K562 (cell line): ENCODE results near the gene DAGLA. TPM values are rescaled to one million over a fixed set of nuclear protein-coding genes. Genes with fewer than 3 reads are reported as not detected.

ENCODE experiments used
- ATAC-seq: fragments of 200-7000 bp; cut with Tn5 transposase; 3 replicates; pipeline ENCODE4 v1.9.1; 2020; ENCODE audit warnings: moderate library complexity
- BruUV-seq: library from RNA; stranded (reverse); fragments of 400-500 nt; replicated peaks from 2 replicates; lab custom pipeline; 2021; lab: Mats Ljungman, UMichigan
- CTCF ChIA-PET: fragments of 300-600 bp; formaldehyde crosslinking; extraction: SDS; loops from one replicate; lab custom pipeline; 2021; ENCODE audit warnings: low intra/inter-chr PET ratio; lab: Yijun Ruan, JAX
- POLR2A ChIA-PET: fragments of 300-600, 350-650 bp; sonication (Branson Sonifier 250); formaldehyde crosslinking; extraction: SDS; loops from one replicate; lab custom pipeline; 2021; ENCODE audit warnings: antibody characterized with exemption, inconsistent platforms; lab: Yijun Ruan, JAX
- DNase-seq, 4 experiments: peaks; one replicate each; pipeline versions ENCODE4 v3.0.0 to v3.0.0-alpha.2; 2011 to 2018; ENCODE audit warnings: low spot score in 3 of 4, mixed read lengths in 3 of 4; ENCODE audit errors: extremely low read depth in 1 of 4
- FAIRE-seq: peaks from 2 replicates; lab custom pipeline; 2011; peaks lifted over from hg19 to GRCh38; lab: Jason Lieb, UNC
- H2AFZ ChIP-seq: 2 replicates; pipeline ENCODE4 v1.6.0; 2011; ENCODE audit warnings: low read depth, low read length, control low read depth, inconsistent platforms
- H3K27ac ChIP-seq: fragments of 200-600 bp; 3 replicates; pipeline ENCODE4 v1.8.0; 2011; ENCODE audit warnings: low read depth, mild to moderate bottlenecking, control low read depth, inconsistent platforms, low read length, moderate library complexity, mixed read lengths; ENCODE audit errors: extremely low read depth
- H3K27me3 ChIP-seq, 2 experiments: fragments of 300-600 bp in 1 of 2; 2 replicates in 1 of 2; 3 replicates in 1 of 2; pipeline versions ENCODE4 v1.6.0 to v1.8.0; 2011; ENCODE audit warnings: inconsistent platforms in 2 of 2, low read length in 2 of 2, mild to moderate bottlenecking in 1 of 2, mixed read lengths in 1 of 2, moderate library complexity in 1 of 2; ENCODE audit not compliant: control insufficient read depth in 2 of 2, insufficient read depth in 2 of 2
- H3K36me3 ChIP-seq: fragments of 300-600 bp; 3 replicates; pipeline ENCODE4 v1.8.0; 2011; ENCODE audit warnings: mild to moderate bottlenecking, low read length, inconsistent platforms; ENCODE audit not compliant: control insufficient read depth, insufficient read depth
- H3K4me1 ChIP-seq, 2 experiments: fragments of 200-600 bp in 1 of 2; replicated peaks in 1 of 2; 2 replicates in 1 of 2; 3 replicates in 1 of 2; pipeline versions ENCODE4 v1.5.1 to v1.8.0; 2011; ENCODE audit warnings: inconsistent platforms in 2 of 2, low read length in 2 of 2, mild to moderate bottlenecking in 1 of 2, mixed read lengths in 1 of 2, moderate library complexity in 1 of 2; ENCODE audit not compliant: control insufficient read depth in 2 of 2, insufficient read depth in 2 of 2
- H3K4me2 ChIP-seq: 2 replicates; pipeline ENCODE4 v1.6.1; 2011; ENCODE audit warnings: low read length, control low read depth, inconsistent platforms, mixed read lengths; ENCODE audit not compliant: insufficient read depth
- H3K4me3 ChIP-seq: fragments of 200-600 bp; sonication (generic), shearing (Covaris generic); 2 replicates; pipeline ENCODE4 v1.5.1; 2016; ENCODE audit warnings: control low read depth, inconsistent platforms
- H3K79me2 ChIP-seq: fragments of 200-600 bp; 3 replicates; pipeline ENCODE4 v1.8.0; 2011; ENCODE audit warnings: low read length, inconsistent platforms; ENCODE audit not compliant: control insufficient read depth, insufficient read depth
- H3K9ac ChIP-seq, 2 experiments: 2 replicates each; pipeline versions ENCODE4 v1.6.0 to v1.6.1; 2011; ENCODE audit warnings: low read depth in 2 of 2, low read length in 2 of 2, control low read depth in 1 of 2, inconsistent platforms in 1 of 2, mild to moderate bottlenecking in 1 of 2, mixed read lengths in 1 of 2; ENCODE audit not compliant: insufficient read depth in 1 of 2
- H3K9me1 ChIP-seq: one replicate; pipeline ENCODE4 v1.6.0; 2011; ENCODE audit warnings: inconsistent platforms, mild to moderate bottlenecking, low read length, moderate library complexity; ENCODE audit not compliant: control insufficient read depth, insufficient read depth
- H3K9me3 ChIP-seq: replicated peaks from 2 replicates; pipeline ENCODE4 v1.5.1; 2011; ENCODE audit warnings: low read depth, low read length, inconsistent platforms; ENCODE audit not compliant: control insufficient read depth, insufficient read depth
- H4K20me1 ChIP-seq: replicated peaks from 2 replicates; pipeline ENCODE4 v1.6.1; 2011; ENCODE audit warnings: low read length, inconsistent platforms, mixed read lengths; ENCODE audit not compliant: control insufficient read depth, insufficient read depth
- ARNT ChIP-seq, 2 experiments: fragments of 450-650 bp; IDR thresholded peaks; 2 replicates each; pipeline ENCODE4 v1.6.1; 2016; ENCODE audit warnings: mild to moderate bottlenecking in 1 of 2
- ETV1 ChIP-seq: fragments of 450-650 bp; conservative IDR thresholded peaks from 2 replicates; pipeline ENCODE4 v1.6.1; 2016; ENCODE audit warnings: missing genetic modification characterization, control low read depth, low read depth, missing compliant biosample characterization
- GMEB1 ChIP-seq: fragments of 250-450 bp; sonication (Bioruptor Pico); IDR thresholded peaks from 2 replicates; pipeline ENCODE4 v1.4.0; 2020; ENCODE audit warnings: mild to moderate bottlenecking
- HDAC1 ChIP-seq, 2 experiments: fragments of 450-650 bp; IDR thresholded peaks; 2 replicates each; pipeline ENCODE4 v1.6.1; 2016 to 2017; ENCODE audit warnings: inconsistent platforms in 1 of 2, mild to moderate bottlenecking in 1 of 2, moderate library complexity in 1 of 2
- MTA1 ChIP-seq: fragments of 450-650 bp; IDR thresholded peaks from 2 replicates; pipeline ENCODE4 v1.6.1; 2017; ENCODE audit warnings: borderline replicate concordance
- NCOA4 ChIP-seq: fragments of 450-650 bp; IDR thresholded peaks from 2 replicates; pipeline ENCODE4 v1.6.1; 2018; ENCODE audit warnings: mild to moderate bottlenecking; ENCODE audit not compliant: partially characterized antibody
- PHF20 ChIP-seq: fragments of 450-650 bp; IDR thresholded peaks from 2 replicates; pipeline ENCODE4 v1.6.1; 2018; ENCODE audit not compliant: partially characterized antibody
- POLR2AphosphoS2 ChIP-seq: IDR thresholded peaks from 2 replicates; pipeline ENCODE4 v1.6.1; 2012; ENCODE audit warnings: low read length, improper control_type of control experiment
- SMARCA4 ChIP-seq: fragments of 450-650 bp; IDR thresholded peaks from 2 replicates; pipeline ENCODE4 v1.6.1; 2016
- TEAD2 ChIP-seq: fragments of 450-650 bp; IDR thresholded peaks from 2 replicates; pipeline ENCODE4 v1.6.1; 2016; ENCODE audit warnings: missing genetic modification characterization, control low read depth, missing compliant biosample characterization
- TSC22D4 ChIP-seq: fragments of 450-650 bp; IDR thresholded peaks from 2 replicates; pipeline ENCODE4 v1.6.1; 2016; ENCODE audit warnings: missing genetic modification characterization, missing biosample characterization, control low read depth
- USF1 ChIP-seq: sonication (generic); formaldehyde crosslinking; IDR thresholded peaks from 2 replicates; pipeline ENCODE4 v1.9.0; 2022; ENCODE audit warnings: mild to moderate bottlenecking, missing genetic modification reagents
- ZFP1 ChIP-seq: fragments of 450-650 bp; formaldehyde crosslinking; IDR thresholded peaks from 2 replicates; pipeline ENCODE4 v1.4.0; 2020; ENCODE audit warnings: mild to moderate bottlenecking, mixed read lengths
- ZZZ3 ChIP-seq: fragments of 450-650 bp; IDR thresholded peaks from 2 replicates; pipeline ENCODE4 v1.6.1; 2016; ENCODE audit warnings: antibody characterized with exemption, mild to moderate bottlenecking, moderate library complexity
- WGBS: fragments of 100-300 bp; shearing (Covaris generic); methylation state at CpG from one replicate; pipeline ENCODE4 v1.1.6; 2016; ENCODE audit warnings: low coverage, mixed read lengths; ENCODE audit not compliant: insufficient coverage; ENCODE audit errors: missing lambda C conversion rate; 5-methylcytosine and 5-hydroxymethylcytosine counted together
- in situ Hi-C: fragments of 300-500 bp; cut with MboI; formaldehyde crosslinking; loops from 4 replicates; pipeline ENCODE4 v1.15.0; 2018; ENCODE audit warnings: inconsistent platforms, mixed read lengths
- intact Hi-C: fragments of 100-400 bp; cut with micrococcal nuclease; formaldehyde crosslinking; loops from 2 replicates; pipeline ENCODE4 v1.14.2; 2022
- polyA plus RNA-seq, 8 experiments: library from polyadenylated mRNA; depleted of rRNA in 4 of 8; stranded (reverse) in 5 of 8; unstranded in 3 of 8; fragments of >200 nt; fragmentation: Nextera tagmentation in 2 of 8; fragmentation: Illumina TruSeq in 1 of 8; extraction: Ambion mirVana in 2 of 8; extraction: Trizol in 1 of 8; gene quantifications; 2 replicates each; pipeline versions ENCODE4 v1.2.1 to v1.2.3, GENCODE V29; 2011 to 2014; ENCODE audit warnings: inconsistent platforms in 1 of 8, missing spikeins in 1 of 8
- total RNA-seq, 7 experiments: library from RNA; depleted of rRNA in 6 of 7; stranded (reverse); fragments of >200 nt in 6 of 7; fragmentation: Illumina TruSeq in 2 of 7; extraction: Trizol in 2 of 7; gene quantifications; 2 replicates each; pipeline versions ENCODE4 v1.2.1 to v1.2.3, GENCODE V29; 2011 to 2021; ENCODE audit warnings: low replicate concordance in 1 of 7

The DAGLA gene
- total and polyA plus RNA-seq, 9 of the 15 experiments (the other 6 are each of a cell fraction or from before 2014, with no cell fraction given), result 0.03 to 0.16 (median 0.04) TPM; not detected in 4

GRCh38 chr11:61688365-61689163 lies 8.4 kb downstream of the DAGLA start:
- H3K79me2 ChIP-seq, result no peaks in the 10 kb centered on the region
- intact Hi-C loops, result no loop called here
- ChIA-PET POLR2A (interaction anchor here (0.7 to 1.0 kb wide), 2 partner anchors 13 to 22 kb away, joined by 3 to 5 read pairs; no protein-coding TSS in a partner anchor), CTCF (no interaction called here)
- in situ Hi-C loops, result no loop called here
- DNase-seq (no peak), ATAC-seq (no peak), FAIRE-seq (no peak)
- H3K9me1 ChIP-seq, result peaks cover 3% of the 10 kb centered on the region
- no peak overlapping the region for H3K4me3 ChIP-seq
- H4K20me1 ChIP-seq, result peaks cover 12% of the 10 kb centered on the region; the same call in 1 of the 2 replicates
- TF ChIP-seq ETV1 (tag), result no peak
- TF ChIP-seq USF1 (CRISPR knock-in tag), result 0 out of 2 replicates have a peak, but pooled peaks have one; percentile 14
- no peak overlapping the region for H3K4me2 ChIP-seq
- H2AFZ ChIP-seq, result no peak overlapping the region
- H3K27me3 ChIP-seq, result peaks cover 51 to 94% of the 10 kb centered on the region in 2 experiments
- H3K9me3 ChIP-seq, result no peaks in the 10 kb centered on the region
- no peaks in the 10 kb centered on the region for H3K36me3 ChIP-seq
- 12% methylated on average over 18 of the region's 19 CpGs for WGBS
- no peak overlapping the region for H3K27ac ChIP-seq
- peaks cover 0 to 4% of the 10 kb centered on the region in 2 experiments; a peak in 1 of 5 replicates for H3K4me1 ChIP-seq
- no TSS peak for BruUV-seq
- peak overlapping the region in 1 of 2 experiments; percentile 23; a peak in 2 of 4 replicates for H3K9ac ChIP-seq

- H3K4me3 ChIP-seq, result no peak overlapping the region
- in situ Hi-C loops (no loop called here), intact Hi-C loops (no loop called here)
- no peak overlapping the region for H2AFZ ChIP-seq
- no peaks in the 10 kb centered on the region for H3K79me2 ChIP-seq
- FAIRE-seq (no peak), DNase-seq (no peak), ATAC-seq (no peak)
- no peak overlapping the region for H3K27ac ChIP-seq
- H3K4me1 ChIP-seq, result peaks cover 0 to 4% of the 10 kb centered on the region in 2 experiments; a peak in 1 of 5 replicates
- no peaks in the 10 kb centered on the region for H3K36me3 ChIP-seq
- ChIA-PET CTCF (no interaction called here), POLR2A (interaction anchor here (0.7 to 1.0 kb wide), 2 partner anchors 13 to 326 kb away, joined by 5 read pairs; no protein-coding TSS in a partner anchor)
- H4K20me1 ChIP-seq, result peaks cover 12% of the 10 kb centered on the region; the same call in 1 of the 2 replicates
- 0% methylated on average over 3 of the region's 3 CpGs for WGBS
- BruUV-seq, result no TSS peak
- H3K9me3 ChIP-seq, result no peaks in the 10 kb centered on the region
- peak overlapping the region in 1 of 2 experiments; percentile 23; a peak in 1 of 4 replicates for H3K9ac ChIP-seq
- peaks cover 53 to 94% of the 10 kb centered on the region in 2 experiments for H3K27me3 ChIP-seq
- H3K4me2 ChIP-seq, result no peak overlapping the region
- peaks cover 3% of the 10 kb centered on the region for H3K9me1 ChIP-seq
- TF ChIP-seq ZZZ3, result no peak
- TF ChIP-seq ARNT (IDR thresholded peaks at IDR 0.05), result no peak
- TF ChIP-seq TSC22D4 (tag), result no peak
- no peak for TF ChIP-seq PHF20
- TF ChIP-seq TEAD2 (tag), result no peak
- TF ChIP-seq HDAC1 (IDR thresholded peaks at IDR 0.05), result no peak
- no peak for TF ChIP-seq ZFP1 (CRISPR knock-in tag)
- no peak for TF ChIP-seq POLR2AphosphoS2
- TF ChIP-seq GMEB1 (CRISPR knock-in tag), result no peak
- TF ChIP-seq NCOA4, result no peak
- no peak for TF ChIP-seq SMARCA4
- TF ChIP-seq MTA1, result no peak
Observed at GRCh38 chr11:61689164-61689496, 8.9 kb downstream of the DAGLA start.
